Stimulated activated CD4-positive, alpha-beta T cell treated with anti-CD3 and anti-CD28 coated beads, Interleukin-4, amount 100 ng/mL, for 48 hours (primary cell): Measurements from ENCODE around the gene RHOT2.
A peak's percentile ranks its signal among the peaks of the same experiment; 100 is the strongest.
"Not testable (repeated sequence)": the region's sequence is repeated elsewhere in the genome, so short reads cannot be mapped to it uniquely, and the experiment has no call there.

Experiments used
- DNase-seq, 2 donors: peaks; one replicate each; pipeline ENCODE4 v3.0.0-alpha.2; 2020; ENCODE audit warnings: low read depth in 2 of 2

RHOT2 gene

GRCh38 chr16:680967-681745 lies 13.2 kb downstream of the RHOT2 start:
- DNase-seq: no peak

- DNase-seq: no peak
Observed at GRCh38 chr16:681746-682427, 14.0 kb downstream of the RHOT2 start.

GRCh38 chr16:682493-683395 lies 14.8 kb downstream of the RHOT2 start:
- DNase-seq: no peak

GRCh38 chr16:683396-684070 lies 15.6 kb downstream of the RHOT2 start:
- no peak for DNase-seq

- peak; percentile 93 to 98 for DNase-seq
Observed at GRCh38 chr16:684071-684794, 16.3 kb downstream of the RHOT2 start, which contains the start of gene JMJD8. TSS of gene JMJD8 (minus strand) at chr16:684334. CDS start at chr16:684319, 15 bp downstream.

GRCh38 chr16:684961-685696 lies 17.2 kb downstream of the RHOT2 start:
- DNase-seq: no peak

GRCh38 chr16:685967-686366 lies 18.0 kb downstream of the RHOT2 start:
- DNase-seq: no peak

- no peak for DNase-seq
Observed at GRCh38 chr16:686459-687260, 18.7 kb downstream of the RHOT2 start.

- no peak for DNase-seq
Observed at GRCh38 chr16:687499-687898, 19.6 kb downstream of the RHOT2 start.

- no peak for DNase-seq
Observed at GRCh38 chr16:689175-689897, 21.4 kb downstream of the RHOT2 start.

GRCh38 chr16:691242-691641 lies 23.3 kb downstream of the RHOT2 start:
- DNase-seq: not testable (repeated sequence)

- DNase-seq: no peak
Observed at GRCh38 chr16:692356-693108, 24.6 kb downstream of the RHOT2 start.

- DNase-seq: no peak
Observed at GRCh38 chr16:693364-693763, 25.4 kb downstream of the RHOT2 start.

- no peak for DNase-seq
Observed at GRCh38 chr16:693766-694165, 25.8 kb downstream of the RHOT2 start.

- no peak for DNase-seq
Observed at GRCh38 chr16:694187-694862, 26.4 kb downstream of the RHOT2 start.

GRCh38 chr16:694863-695354 lies 27.0 kb downstream of the RHOT2 start:
- DNase-seq: no peak
